ENCODE data around the gene TAOK3. TPM values are rescaled to one million over a fixed set of nuclear protein-coding genes. Genes with fewer than 3 reads are reported as not detected.
A peak's percentile ranks its signal among the peaks of the same experiment; 100 is the strongest.
"Not testable (repeated sequence)": the region's sequence is repeated elsewhere in the genome, so short reads cannot be mapped to it uniquely, and the experiment has no call there.

The TAOK3 gene
- total RNA-seq, 1 donor from 2014 or later = 59.5 TPM

GRCh38 chr12:118361889-118362288 lies 10.8 kb downstream of the TAOK3 start:
- no peak for DNase-seq (ENCODE audit: low spot score)
- no peaks in the 10 kb centered on the region for H3K27me3 Mint-ChIP-seq (ENCODE audit: insufficient read depth)
- intact Hi-C loops (cut with micrococcal nuclease) = no loop called here

GRCh38 chr12:118361092-118361404 lies 11.7 kb downstream of the TAOK3 start:
- no peaks in the 10 kb centered on the region for H3K27me3 Mint-ChIP-seq (ENCODE audit: insufficient read depth)
- no peak overlapping the region for H3K27ac Mint-ChIP-seq
- peaks cover 30% of the 10 kb centered on the region for H3K4me1 Mint-ChIP-seq (ENCODE audit: low read depth)
- intact Hi-C loops (cut with micrococcal nuclease) = no loop called here
- H3K4me3 Mint-ChIP-seq = no peak overlapping the region
- peaks cover 4% of the 10 kb centered on the region for H3K36me3 Mint-ChIP-seq (ENCODE audit: low read depth)
- no peak for DNase-seq (ENCODE audit: low spot score)
- no peaks in the 10 kb centered on the region for H3K9me3 Mint-ChIP-seq

More at GRCh38 chr12:118361889-118362288, 10.8 kb downstream of the TAOK3 start:
- Mint-ChIP-seq H3K27ac (no peak overlapping the region), H3K36me3 (ENCODE audit: low read depth) (peaks cover 4% of the 10 kb centered on the region), H3K4me1 (ENCODE audit: low read depth) (peaks cover 26% of the 10 kb centered on the region), H3K4me3 (no peak overlapping the region), H3K9me3 (no peaks in the 10 kb centered on the region)

GRCh38 chr12:118359541-118359915 lies 13.2 kb downstream of the TAOK3 start:
- peaks cover 10% of the 10 kb centered on the region for H3K36me3 Mint-ChIP-seq (ENCODE audit: low read depth)
- intact Hi-C loops (cut with micrococcal nuclease) = loop anchor here (1.0 to 5.0 kb wide), 5 partner anchors 14 to 297 kb away; partner anchors contain the start of gene WSB2
- peak overlapping the region; percentile 99 for H3K4me3 Mint-ChIP-seq
- no peaks in the 10 kb centered on the region for H3K9me3 Mint-ChIP-seq
- peak overlapping the region; percentile 94 for H3K27ac Mint-ChIP-seq
- DNase-seq (ENCODE audit: low spot score) = peak; percentile 19
- H3K4me1 Mint-ChIP-seq (ENCODE audit: low read depth) = peaks cover 45% of the 10 kb centered on the region
- no peaks in the 10 kb centered on the region for H3K27me3 Mint-ChIP-seq (ENCODE audit: insufficient read depth)

DNA sequence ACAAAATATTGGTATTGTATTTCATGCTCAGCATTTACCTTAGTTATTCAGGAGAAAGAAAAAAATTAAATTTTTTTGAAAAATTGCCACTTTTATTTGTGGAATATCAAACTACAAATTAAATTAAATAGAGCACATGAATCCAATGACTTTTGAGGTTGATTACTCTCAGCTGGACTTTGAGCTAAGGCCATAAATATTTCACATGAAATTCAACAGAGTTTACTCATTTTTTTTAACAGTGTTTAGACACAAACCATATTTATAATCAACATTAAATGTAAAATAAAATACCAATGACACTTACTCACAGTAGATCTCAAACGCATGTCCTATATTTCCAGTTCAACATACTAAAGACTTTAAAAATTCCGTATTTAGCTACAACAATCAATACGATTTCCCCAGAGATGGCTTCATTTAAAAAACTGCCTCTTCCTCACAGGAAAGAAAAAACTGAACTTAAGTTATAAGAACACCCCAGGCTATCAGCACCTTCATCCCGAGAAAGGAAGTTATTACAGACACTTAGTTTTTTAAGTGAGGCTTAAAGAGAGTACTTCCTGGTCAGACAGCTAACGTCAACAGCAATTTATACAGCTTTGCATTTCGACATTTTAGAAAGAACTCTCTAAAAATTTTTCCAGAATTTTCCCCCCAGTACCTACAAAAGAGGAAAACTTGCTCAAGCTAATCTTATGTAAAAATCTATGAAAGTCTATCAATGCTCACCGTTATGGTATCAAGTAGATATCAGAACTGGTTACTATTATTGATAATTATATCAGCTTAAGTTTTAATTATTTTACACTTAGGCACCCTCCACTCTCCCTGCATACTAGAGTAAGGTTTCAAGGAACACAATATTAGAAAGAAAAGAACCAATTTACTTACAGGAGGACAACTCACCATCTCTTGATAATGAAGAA lies 13.8 kb downstream of the TAOK3 start:
- H3K4me1 Mint-ChIP-seq (ENCODE audit: low read depth) = peaks cover 51% of the 10 kb centered on the region
- intact Hi-C loops (cut with micrococcal nuclease) = loop anchor here (1.0 to 5.0 kb wide), 5 partner anchors 14 to 297 kb away; partner anchors contain the start of gene WSB2
- H3K4me3 Mint-ChIP-seq = peak overlapping the region; percentile 99
- H3K9me3 Mint-ChIP-seq = no peaks in the 10 kb centered on the region
- H3K27ac Mint-ChIP-seq = peak overlapping the region; percentile 94
- no peak for DNase-seq (ENCODE audit: low spot score)
- H3K36me3 Mint-ChIP-seq (ENCODE audit: low read depth) = peaks cover 12% of the 10 kb centered on the region
- no peaks in the 10 kb centered on the region for H3K27me3 Mint-ChIP-seq (ENCODE audit: insufficient read depth)

- no peak for DNase-seq (ENCODE audit: low spot score)
- no peaks in the 10 kb centered on the region for H3K9me3 Mint-ChIP-seq
- peak overlapping the region; percentile 95 for H3K27ac Mint-ChIP-seq
- no peaks in the 10 kb centered on the region for H3K27me3 Mint-ChIP-seq (ENCODE audit: insufficient read depth)
- H3K36me3 Mint-ChIP-seq (ENCODE audit: low read depth) = peaks cover 18% of the 10 kb centered on the region
- peak overlapping the region; percentile 99 for H3K4me3 Mint-ChIP-seq
- peaks cover 57% of the 10 kb centered on the region for H3K4me1 Mint-ChIP-seq (ENCODE audit: low read depth)
- intact Hi-C loops (cut with micrococcal nuclease) = loop anchor here (5.0 kb wide), 4 partner anchors 176 to 296 kb away; partner anchors contain the start of gene WSB2
Observed at GRCh38 chr12:118358008-118358359, 14.7 kb downstream of the TAOK3 start.

GRCh38 chr12:118357257-118358007 lies 15.3 kb downstream of the TAOK3 start:
- Mint-ChIP-seq H3K4me3 (peak overlapping the region; percentile 99), H3K27me3 (ENCODE audit: insufficient read depth) (no peaks in the 10 kb centered on the region), H3K36me3 (ENCODE audit: low read depth) (peaks cover 19% of the 10 kb centered on the region), H3K27ac (peak overlapping the region; percentile 95), H3K9me3 (no peaks in the 10 kb centered on the region), H3K4me1 (ENCODE audit: low read depth) (peaks cover 58% of the 10 kb centered on the region)
- no peak for DNase-seq (ENCODE audit: low spot score)
- intact Hi-C loops (cut with micrococcal nuclease) = loop anchor here (1.0 to 5.0 kb wide), 5 partner anchors 50 to 295 kb away; partner anchors contain the start of gene WSB2

GRCh38 chr12:118356809-118357256 lies 15.9 kb downstream of the TAOK3 start:
- H3K4me3 Mint-ChIP-seq = peak overlapping the region; percentile 99
- peaks cover 19% of the 10 kb centered on the region for H3K36me3 Mint-ChIP-seq (ENCODE audit: low read depth)
- intact Hi-C loops (cut with micrococcal nuclease) = loop anchor here (1.0 to 5.0 kb wide), 5 partner anchors 50 to 295 kb away; partner anchors contain the start of gene WSB2
- H3K9me3 Mint-ChIP-seq = no peaks in the 10 kb centered on the region
- H3K27ac Mint-ChIP-seq = peak overlapping the region; percentile 95
- DNase-seq (ENCODE audit: low spot score) = no peak
- H3K27me3 Mint-ChIP-seq (ENCODE audit: insufficient read depth) = no peaks in the 10 kb centered on the region
- H3K4me1 Mint-ChIP-seq (ENCODE audit: low read depth) = peaks cover 58% of the 10 kb centered on the region

GRCh38 chr12:118355843-118356242 lies 16.9 kb downstream of the TAOK3 start:
- Mint-ChIP-seq H3K4me3 (no peak overlapping the region), H3K9me3 (no peaks in the 10 kb centered on the region), H3K27me3 (ENCODE audit: insufficient read depth) (no peaks in the 10 kb centered on the region), H3K36me3 (ENCODE audit: low read depth) (peaks cover 19% of the 10 kb centered on the region), H3K27ac (no peak overlapping the region), H3K4me1 (ENCODE audit: low read depth) (peaks cover 58% of the 10 kb centered on the region)
- intact Hi-C loops (cut with micrococcal nuclease) = loop anchor here (5.0 kb wide), 4 partner anchors 174 to 294 kb away; partner anchors contain the start of gene WSB2
- DNase-seq (ENCODE audit: low spot score) = no peak

DNA sequence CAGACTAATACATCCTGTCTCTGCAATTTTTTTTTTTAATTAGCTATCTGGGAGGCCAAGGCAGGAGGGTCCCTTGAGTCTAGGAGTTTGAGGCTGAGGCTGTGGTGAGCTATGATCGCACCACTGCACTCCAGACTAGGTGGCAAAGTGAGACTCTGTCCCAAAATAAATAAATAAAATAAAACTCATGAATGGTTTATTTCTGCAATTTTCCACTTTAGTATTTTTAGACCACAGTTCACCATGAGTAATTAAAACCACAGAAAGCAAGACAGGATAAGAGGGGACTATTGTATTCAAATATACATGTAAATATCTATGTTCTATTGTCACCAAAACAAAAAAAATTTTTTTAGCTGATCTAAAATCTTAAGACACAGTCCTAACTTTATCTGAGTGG lies 17.8 kb downstream of the TAOK3 start:
- Mint-ChIP-seq H3K36me3 (ENCODE audit: low read depth) (peaks cover 19% of the 10 kb centered on the region), H3K27ac (no peak overlapping the region)

GRCh38 chr12:118354503-118354902 lies 18.2 kb downstream of the TAOK3 start:
- H3K4me1 Mint-ChIP-seq (ENCODE audit: low read depth) = peaks cover 54% of the 10 kb centered on the region
- H3K4me3 Mint-ChIP-seq; H3K27me3 Mint-ChIP-seq (ENCODE audit: insufficient read depth); intact Hi-C loops (cut with micrococcal nuclease); H3K27ac Mint-ChIP-seq; H3K9me3 Mint-ChIP-seq; DNase-seq (ENCODE audit: low spot score): not testable (repeated sequence)
- peaks cover 16% of the 10 kb centered on the region for H3K36me3 Mint-ChIP-seq (ENCODE audit: low read depth)

More for the DNA sequence above, 17.8 kb downstream of the TAOK3 start:
- Mint-ChIP-seq H3K4me1 (ENCODE audit: low read depth) (peaks cover 58% of the 10 kb centered on the region), H3K4me3 (no peak overlapping the region), H3K9me3 (no peaks in the 10 kb centered on the region), H3K27me3 (ENCODE audit: insufficient read depth) (no peaks in the 10 kb centered on the region)
- intact Hi-C loops (cut with micrococcal nuclease) = loop anchor here (5.0 kb wide), 4 partner anchors 173 to 293 kb away; partner anchors contain the start of gene WSB2
- DNase-seq (ENCODE audit: low spot score) = no peak

GRCh38 chr12:118353721-118354120 lies 19.0 kb downstream of the TAOK3 start:
- peaks cover 15% of the 10 kb centered on the region for H3K36me3 Mint-ChIP-seq (ENCODE audit: low read depth)
- H3K27ac Mint-ChIP-seq = no peak overlapping the region
- intact Hi-C loops (cut with micrococcal nuclease) = no loop called here
- H3K9me3 Mint-ChIP-seq = no peaks in the 10 kb centered on the region
- peaks cover 46% of the 10 kb centered on the region for H3K4me1 Mint-ChIP-seq (ENCODE audit: low read depth)
- DNase-seq (ENCODE audit: low spot score) = no peak
- no peak overlapping the region for H3K4me3 Mint-ChIP-seq
- no peaks in the 10 kb centered on the region for H3K27me3 Mint-ChIP-seq (ENCODE audit: insufficient read depth)

DNA sequence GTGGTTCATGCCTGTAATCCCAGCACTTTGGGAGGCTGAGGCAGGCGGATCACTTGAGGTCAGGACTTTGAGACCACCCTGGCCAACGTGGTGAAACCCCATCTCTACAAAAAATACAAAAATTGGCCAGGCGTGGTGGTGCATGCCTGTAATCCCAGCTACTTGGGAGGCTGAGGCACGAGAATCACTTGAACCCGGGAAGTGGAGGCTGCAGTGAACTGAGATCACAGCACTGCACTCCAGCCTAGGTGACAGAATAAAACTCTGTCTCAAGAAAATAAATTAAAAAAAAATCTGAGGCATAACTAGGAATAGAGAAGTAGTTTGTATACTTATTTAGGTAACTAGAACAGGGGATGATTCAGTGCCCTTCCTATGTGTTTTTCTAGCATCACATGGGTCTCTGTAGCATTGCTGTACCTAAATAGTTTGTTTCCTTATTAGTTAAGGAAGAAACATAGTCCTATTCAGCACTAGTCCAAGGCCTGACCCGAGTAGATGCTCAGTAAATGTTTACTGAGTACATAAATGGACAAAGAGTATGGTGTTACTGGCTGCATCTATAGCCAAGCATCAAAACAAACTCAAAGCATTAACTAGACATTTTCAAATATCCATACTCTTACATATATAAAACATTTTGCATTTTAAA lies 21.7 kb downstream of the TAOK3 start:
- Mint-ChIP-seq H3K36me3 (ENCODE audit: low read depth) (peaks cover 16% of the 10 kb centered on the region), H3K27me3 (ENCODE audit: insufficient read depth) (no peaks in the 10 kb centered on the region), H3K9me3 (no peaks in the 10 kb centered on the region), H3K27ac (no peak overlapping the region), H3K4me3 (no peak overlapping the region), H3K4me1 (ENCODE audit: low read depth) (peaks cover 28% of the 10 kb centered on the region)
- intact Hi-C loops (cut with micrococcal nuclease) = no loop called here
- DNase-seq (ENCODE audit: low spot score) = no peak

Measured in activated T-helper 1 cell treated with anti-CD3 and anti-CD28 coated beads, Interleukin-12 subunit alpha, Interleukin-12 subunit beta, Interleukin-2, Interleukin-4 antibody, amounts not matched to agents 30 ng/mL and 10 ng/mL and 1 ng/mL, durations not matched to agents 14 hours and 24 hours and 36 hours (primary cell).